Sigmoid colon (tissue), 7 donors: ENCODE measurements around the gene FAM227A. TPM values are rescaled to one million over a fixed set of nuclear protein-coding genes. Genes with fewer than 3 reads are reported as not detected.

Experiments
- DNase-seq: peaks from one replicate; pipeline ENCODE4 v3.0.0-alpha.2; 2019
- H3K27ac ChIP-seq, 4 donors: fragments of 200-600 bp; sonication (generic); one replicate each; pipeline ENCODE4 v1.5.1; 2016 to 2019; ENCODE audit warnings: mild to moderate bottlenecking in 1 of 4
- H3K27me3 ChIP-seq, 3 donors: fragments of 200-600 bp; sonication (generic); one replicate each; pipeline ENCODE4 v1.5.1; 2019; ENCODE audit warnings: mild to moderate bottlenecking in 1 of 3
- H3K36me3 ChIP-seq, 4 donors: fragments of 200-600 bp; sonication (generic); one replicate each; pipeline ENCODE4 v1.5.1; 2016 to 2019
- H3K4me1 ChIP-seq, 4 donors: fragments of 200-600 bp; sonication (generic); one replicate each; pipeline ENCODE4 v1.5.1; 2017 to 2019
- H3K4me3 ChIP-seq, 4 donors: fragments of 200-600 bp; sonication (generic); one replicate each; pipeline ENCODE4 v1.5.1; 2017 to 2019; ENCODE audit warnings: mild to moderate bottlenecking in 2 of 4, moderate library complexity in 1 of 4
- H3K9me3 ChIP-seq, 4 donors: fragments of 200-600 bp in 3 of 4; sonication (generic) in 3 of 4; one replicate each; pipeline versions ENCODE4 v1.5.1 to v1.6.1; 2013 to 2019
- CTCF ChIP-seq, 4 experiments: fragments of 450-650 bp in 3 of 4; fragments of 200-600 bp in 1 of 4; IDR thresholded peaks; one replicate each; pipeline ENCODE4 v1.5.1; 2016 to 2019; ENCODE audit warnings: antibody characterized with exemption in 4 of 4, mild to moderate bottlenecking in 3 of 4, moderate library complexity in 2 of 4
- EP300 ChIP-seq, 4 donors: sonication (generic); formaldehyde crosslinking; IDR thresholded peaks; one replicate each; pipeline ENCODE4 v1.6.1; 2017; ENCODE audit warnings: antibody characterized with exemption in 4 of 4
- POLR2A ChIP-seq, 2 donors: fragments of 450-650 bp; IDR thresholded peaks; one replicate each; pipeline ENCODE4 v1.6.1; 2016; ENCODE audit warnings: antibody characterized with exemption in 2 of 2, mild to moderate bottlenecking in 2 of 2, moderate library complexity in 2 of 2
- POLR2AphosphoS5 ChIP-seq, 4 donors: sonication (generic); formaldehyde crosslinking; IDR thresholded peaks; one replicate each; pipeline ENCODE4 v1.6.1; 2017; ENCODE audit warnings: antibody characterized with exemption in 4 of 4
- WGBS, 2 donors: extraction: QIAGEN DNeasy Blood & Tissue Kit; methylation state at CpG; one replicate each; pipeline ENCODE4 v1.1.7; 2013; 5-methylcytosine and 5-hydroxymethylcytosine counted together
- intact Hi-C: fragments of 100-400 bp; cut with DNase I; formaldehyde crosslinking; loops from one replicate; pipeline ENCODE4 v1.15.1; 2023
- polyA plus RNA-seq, 3 donors: library from polyadenylated mRNA; stranded (reverse); fragments of 200-250 nt; gene quantifications; one replicate each; pipeline ENCODE4 v1.2.3, GENCODE V29; 2013
- total RNA-seq, 4 donors: library from RNA; depleted of rRNA; stranded (reverse); fragments of >200 nt; gene quantifications; one replicate each; pipeline ENCODE4 v1.1.0, GENCODE V29; 2016
- donor health status: healthy with polysubstance abuse.
- donor health status: Bipolar disorder and iron deficiency.
- donor health status: healthy.

The FAM227A gene
- total and polyA plus RNA-seq, 7 donors: 0.23 to 3.2 (median 0.61) TPM; not detected in 1

- WGBS, 2 donors: 37% methylated on average over 32 of the region's 32 CpGs
- no peak for TF ChIP-seq POLR2A (IDR thresholded peaks at IDR 0.05)
- TF ChIP-seq EP300 (IDR thresholded peaks at IDR 0.05): no peak
- no peak for TF ChIP-seq CTCF (IDR thresholded peaks at IDR 0.05)
- TF ChIP-seq POLR2AphosphoS5 (IDR thresholded peaks at IDR 0.05): no peak
- H3K27me3 ChIP-seq: no peaks in the 10 kb centered on the region
- DNase-seq: peak; percentile 69
- peaks cover 0 to 18% (median 12%) of the 10 kb centered on the region in 4 donors for H3K4me1 ChIP-seq
- no peaks in the 10 kb centered on the region for H3K9me3 ChIP-seq
- no peaks in the 10 kb centered on the region for H3K36me3 ChIP-seq
- intact Hi-C loops: no loop called here
- peak overlapping the region; percentile 85 to 90 (median 88) for H3K27ac ChIP-seq
- H3K4me3 ChIP-seq: peak overlapping the region; percentile 56 to 75 (median 68)
Observed at GRCh38 chr22:38569181-38569971, 86.8 kb downstream of the FAM227A start.

DNA sequence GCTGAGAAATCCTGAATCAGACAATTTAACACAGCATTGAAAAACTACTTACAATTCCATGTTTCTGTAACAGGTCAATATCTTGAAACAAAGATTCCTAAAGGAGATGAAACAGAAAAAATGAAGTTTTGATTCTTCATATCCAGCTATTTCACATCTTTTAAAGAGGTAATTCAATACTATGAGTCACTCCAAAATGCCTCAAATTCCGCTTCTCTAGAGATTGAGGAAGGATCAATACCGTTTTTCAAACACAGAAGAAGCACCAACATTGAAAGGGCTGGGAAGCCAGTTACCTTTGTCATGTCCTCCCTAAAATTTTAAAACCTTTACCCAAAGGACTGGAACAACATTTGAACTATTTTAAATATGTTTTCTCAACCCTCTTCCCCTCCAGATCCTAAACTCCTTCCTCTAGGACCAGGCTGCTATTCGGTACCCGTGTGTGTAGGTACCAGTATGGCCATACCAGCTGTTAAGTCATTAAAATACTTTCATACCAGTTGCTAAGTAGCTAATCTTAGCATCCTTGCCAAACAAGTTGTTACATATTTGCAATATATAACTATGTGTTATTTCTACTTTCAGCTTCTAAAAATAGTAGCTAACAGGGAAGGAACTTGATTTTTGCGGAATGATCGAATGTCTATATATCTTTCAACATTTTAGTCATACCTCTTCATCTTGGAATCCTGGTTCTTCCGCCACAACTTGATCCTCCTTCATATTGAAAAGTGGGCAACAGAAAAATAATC, 88.5 kb downstream of the FAM227A start:
- intact Hi-C loops: no loop called here
- Histone ChIP-seq H3K4me1 (peaks cover 0 to 18% (median 12%) of the 10 kb centered on the region in 4 donors), H3K9me3 (no peaks in the 10 kb centered on the region), H3K4me3 (no peak overlapping the region), H3K27ac (peak overlapping the region in 1 of 4 donors; percentile 38), H3K36me3 (no peaks in the 10 kb centered on the region), H3K27me3 (no peaks in the 10 kb centered on the region)
- TF ChIP-seq POLR2A (IDR thresholded peaks at IDR 0.05) (no peak), CTCF (IDR thresholded peaks at IDR 0.05) (no peak), EP300 (IDR thresholded peaks at IDR 0.05) (no peak)
- 76% methylated on average over 7 of the region's 7 CpGs for WGBS, 2 donors
- DNase-seq: no peak

DNA sequence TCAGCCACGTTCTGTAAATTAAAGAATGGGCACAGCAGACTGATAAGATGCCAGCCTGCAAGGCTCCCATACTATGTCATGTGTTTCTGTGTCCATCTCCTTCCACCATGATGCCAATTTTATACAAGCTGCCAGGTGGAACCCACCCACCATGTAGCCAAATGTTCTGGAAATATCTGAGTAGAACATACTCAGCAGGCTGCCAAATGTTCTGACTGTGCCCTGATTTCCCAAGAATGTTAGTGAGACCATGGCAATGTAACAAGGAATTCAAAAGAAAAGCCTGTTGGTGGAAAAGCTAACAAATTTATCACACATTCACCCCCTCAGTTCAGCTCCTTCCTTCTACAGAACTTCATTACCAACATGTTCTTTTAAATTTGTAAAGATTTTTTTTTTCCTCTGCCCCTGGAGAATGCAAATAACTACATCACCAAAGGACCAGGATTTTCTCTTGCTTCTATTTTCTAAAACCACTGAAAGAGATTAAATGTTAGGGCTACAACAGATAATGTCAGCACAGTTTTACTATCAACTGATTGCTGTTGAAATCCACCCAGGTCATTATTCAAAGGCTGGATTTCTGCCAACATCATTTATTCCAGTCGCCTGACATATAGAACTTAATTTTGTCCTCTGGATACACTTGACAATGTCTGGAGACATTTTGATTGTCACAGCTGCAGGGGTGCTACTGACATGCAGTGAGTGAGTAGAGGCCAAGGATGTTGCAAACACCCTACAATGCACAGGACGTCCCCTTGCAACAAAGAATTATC, 89.3 kb downstream of the FAM227A start:
- H3K36me3 ChIP-seq: no peaks in the 10 kb centered on the region
- no peaks in the 10 kb centered on the region for H3K9me3 ChIP-seq
- peaks cover 0 to 18% (median 12%) of the 10 kb centered on the region in 4 donors for H3K4me1 ChIP-seq
- intact Hi-C loops: no loop called here
- H3K27me3 ChIP-seq: no peaks in the 10 kb centered on the region
- no peak overlapping the region for H3K27ac ChIP-seq
- WGBS, 2 donors: 66 to 75% methylated on average over 3 of the region's 3 CpGs
- TF ChIP-seq POLR2A (IDR thresholded peaks at IDR 0.05) (no peak), POLR2AphosphoS5 (IDR thresholded peaks at IDR 0.05) (no peak), EP300 (IDR thresholded peaks at IDR 0.05) (no peak), CTCF (IDR thresholded peaks at IDR 0.05) (no peak)
- no peak overlapping the region for H3K4me3 ChIP-seq
- no peak for DNase-seq

- WGBS, 2 donors: 94 to 99% methylated on average over 1 of the region's 1 CpG
- intact Hi-C loops: no loop called here
- Histone ChIP-seq H3K36me3 (no peaks in the 10 kb centered on the region), H3K27ac (no peak overlapping the region), H3K4me1 (peaks cover 0 to 8% (median 5%) of the 10 kb centered on the region in 4 donors), H3K27me3 (no peaks in the 10 kb centered on the region), H3K4me3 (no peak overlapping the region), H3K9me3 (no peaks in the 10 kb centered on the region)
- DNase-seq: no peak
- TF ChIP-seq POLR2AphosphoS5 (IDR thresholded peaks at IDR 0.05): no peak
Observed at GRCh38 chr22:38565441-38565840, 90.8 kb downstream of the FAM227A start.

GRCh38 chr22:38564669-38565068, 91.5 kb downstream of the FAM227A start:
- no peaks in the 10 kb centered on the region for H3K36me3 ChIP-seq
- 85 to 88% methylated on average over 2 of the region's 2 CpGs for WGBS, 2 donors
- intact Hi-C loops: no loop called here

More at GRCh38 chr22:38564669-38565068, 91.5 kb downstream of the FAM227A start:
- TF ChIP-seq POLR2AphosphoS5 (IDR thresholded peaks at IDR 0.05) (no peak), EP300 (IDR thresholded peaks at IDR 0.05) (no peak), POLR2A (IDR thresholded peaks at IDR 0.05) (no peak), CTCF (IDR thresholded peaks at IDR 0.05) (no peak)
- Histone ChIP-seq H3K27ac (no peak overlapping the region), H3K9me3 (no peaks in the 10 kb centered on the region), H3K27me3 (no peaks in the 10 kb centered on the region), H3K4me1 (peaks cover 0 to 5% (median 4%) of the 10 kb centered on the region in 4 donors), H3K4me3 (no peak overlapping the region)
- no peak for DNase-seq
